GM10266 (cell line): Measurements from ENCODE around the gene CBX4.

Source experiments
- DNase-seq: peaks from one replicate; pipeline ENCODE4 v3.0.0; 2012; ENCODE audit errors: extremely low spot score
- TF ChIP-seq, protein P1 (sequence below): IDR thresholded peaks from 2 replicates; pipeline ENCODE4 v1.5.1; 2012; ENCODE audit warnings: mild to moderate bottlenecking, low read depth; ENCODE audit not compliant: control insufficient read depth, insufficient read depth; ENCODE audit errors: missing control alignments

Gene CBX4

GRCh38 chr17:79797492-79798298, 41.5 kb downstream of the CBX4 start:
- TF ChIP-seq, protein P1, sequence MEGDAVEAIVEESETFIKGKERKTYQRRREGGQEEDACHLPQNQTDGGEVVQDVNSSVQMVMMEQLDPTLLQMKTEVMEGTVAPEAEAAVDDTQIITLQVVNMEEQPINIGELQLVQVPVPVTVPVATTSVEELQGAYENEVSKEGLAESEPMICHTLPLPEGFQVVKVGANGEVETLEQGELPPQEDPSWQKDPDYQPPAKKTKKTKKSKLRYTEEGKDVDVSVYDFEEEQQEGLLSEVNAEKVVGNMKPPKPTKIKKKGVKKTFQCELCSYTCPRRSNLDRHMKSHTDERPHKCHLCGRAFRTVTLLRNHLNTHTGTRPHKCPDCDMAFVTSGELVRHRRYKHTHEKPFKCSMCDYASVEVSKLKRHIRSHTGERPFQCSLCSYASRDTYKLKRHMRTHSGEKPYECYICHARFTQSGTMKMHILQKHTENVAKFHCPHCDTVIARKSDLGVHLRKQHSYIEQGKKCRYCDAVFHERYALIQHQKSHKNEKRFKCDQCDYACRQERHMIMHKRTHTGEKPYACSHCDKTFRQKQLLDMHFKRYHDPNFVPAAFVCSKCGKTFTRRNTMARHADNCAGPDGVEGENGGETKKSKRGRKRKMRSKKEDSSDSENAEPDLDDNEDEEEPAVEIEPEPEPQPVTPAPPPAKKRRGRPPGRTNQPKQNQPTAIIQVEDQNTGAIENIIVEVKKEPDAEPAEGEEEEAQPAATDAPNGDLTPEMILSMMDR, result no peak
- DNase-seq, result peak; percentile 75

GRCh38 chr17:79796763-79797491, 42.3 kb downstream of the CBX4 start, which contains the start of gene CBX8:
CBX8 (minus strand) TSS chr17:79797077; CDS start chr17:79796998, 79 bp downstream.
- DNase-seq, result peak; percentile 100
- TF ChIP-seq, protein P1, result peak; percentile 11

GRCh38 chr17:79796444-79796762, 42.8 kb downstream of the CBX4 start:
- no peak for DNase-seq
- TF ChIP-seq, protein P1, result no peak

DNA sequence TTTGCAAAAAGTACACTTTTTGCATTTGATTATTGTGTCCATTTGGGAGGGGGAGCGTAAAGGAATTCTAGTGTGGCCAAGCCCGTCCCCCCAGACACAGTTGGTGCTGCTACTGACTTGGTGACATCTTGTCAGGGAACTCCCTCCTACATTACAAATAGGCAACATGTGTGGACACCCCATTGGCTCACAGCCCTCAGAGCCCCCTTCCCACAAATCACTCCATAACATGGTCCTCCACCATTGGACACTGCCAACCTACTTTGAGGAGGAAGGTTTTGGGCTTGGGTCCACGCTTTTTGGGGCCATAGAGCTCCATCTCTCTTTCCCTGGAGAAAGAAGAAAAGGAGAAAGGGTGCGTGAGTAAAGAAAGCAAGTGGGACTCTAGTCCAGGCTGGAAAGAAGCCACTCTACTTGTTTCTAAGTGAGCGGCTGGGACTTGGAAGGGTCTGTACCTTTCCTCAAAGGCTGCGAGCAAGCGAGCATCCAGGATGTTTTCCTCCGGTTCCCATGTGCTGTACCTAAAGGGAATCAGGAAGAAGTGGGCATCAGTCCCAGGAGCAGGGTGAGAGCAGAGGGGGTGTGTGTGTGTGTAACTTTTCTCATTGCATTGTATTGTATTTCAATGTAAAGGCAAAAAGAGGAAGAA, 43.3 kb downstream of the CBX4 start:
- TF ChIP-seq, protein P1, result no peak
- no peak for DNase-seq

GRCh38 chr17:79794659-79795511, 44.4 kb downstream of the CBX4 start:
- TF ChIP-seq, protein P1, result no peak
- DNase-seq, result no peak

DNA sequence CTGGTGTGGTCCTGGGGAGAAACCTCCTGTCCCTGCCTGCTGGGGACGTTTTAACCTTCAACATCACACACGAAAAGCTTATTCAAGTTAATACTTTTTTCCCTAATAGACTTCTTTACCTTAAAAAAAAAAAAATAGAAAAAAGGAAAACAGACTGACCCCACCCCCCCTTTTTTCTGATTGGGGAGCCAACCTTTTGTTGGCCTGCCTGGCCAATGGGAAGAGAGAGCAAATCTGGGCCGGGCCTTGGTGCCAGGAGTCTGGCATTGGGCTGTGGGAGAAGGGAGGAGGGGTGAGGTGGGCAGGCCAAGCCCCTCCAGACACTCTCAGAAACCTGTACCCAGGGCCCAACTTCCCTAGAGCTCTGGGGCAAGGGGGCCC, 45.3 kb downstream of the CBX4 start:
- no peak for DNase-seq
- TF ChIP-seq, protein P1, result no peak
